ENCODE measurements around the gene SOCS2.

Gene SOCS2

GRCh38 chr12:93568091-93568490 is 4.4 kb upstream of the SOCS2 start:
- no peak for DNase-seq

GRCh38 chr12:93569301-93569655 is 3.2 kb upstream of the SOCS2 start:
- DNase-seq, result no peak

DNA sequence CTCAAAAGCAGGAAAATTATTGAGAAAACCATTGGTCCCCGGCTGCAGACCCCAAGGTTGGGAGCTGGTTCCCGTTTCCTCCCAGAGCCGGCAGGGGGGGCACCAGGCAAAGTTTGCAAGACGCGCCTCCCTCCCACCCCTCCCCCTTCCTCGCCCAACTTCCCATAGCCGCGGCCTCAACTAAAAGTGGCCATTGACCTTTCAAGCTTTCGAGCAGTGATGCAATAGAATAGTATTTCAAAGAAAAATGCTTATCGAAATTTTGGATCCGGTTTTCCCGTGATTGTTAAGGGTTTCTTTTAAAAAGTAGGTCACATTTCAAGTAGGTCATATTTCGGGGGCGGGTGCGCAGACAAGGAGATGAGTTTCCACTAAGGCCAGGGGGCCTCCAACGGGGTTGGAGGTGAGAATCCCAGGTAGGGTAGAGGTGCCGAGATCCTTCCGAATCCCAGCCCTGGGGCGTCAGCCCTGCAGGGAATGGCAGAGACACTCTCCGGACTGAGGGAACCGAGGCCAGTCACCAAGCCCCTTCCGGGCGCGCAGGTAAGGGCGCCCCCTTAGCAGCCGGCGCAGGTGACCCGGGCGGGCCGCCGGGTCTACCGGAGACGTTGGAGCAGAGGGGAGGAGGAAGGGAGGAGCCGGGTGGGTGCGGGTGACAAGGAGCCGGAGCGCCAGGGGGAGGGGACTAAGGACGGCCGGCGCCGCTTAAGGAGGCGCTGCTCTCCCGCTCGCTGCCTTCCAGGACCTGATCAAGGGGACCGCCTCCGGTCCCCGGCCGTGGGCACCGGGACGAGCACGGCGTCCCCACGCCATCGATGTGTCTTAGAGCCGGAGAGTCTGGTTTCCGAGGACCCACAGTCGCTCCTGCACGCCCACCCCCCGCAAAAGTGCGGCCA is 2.6 kb upstream of the SOCS2 start:
- no peak for DNase-seq

DNA sequence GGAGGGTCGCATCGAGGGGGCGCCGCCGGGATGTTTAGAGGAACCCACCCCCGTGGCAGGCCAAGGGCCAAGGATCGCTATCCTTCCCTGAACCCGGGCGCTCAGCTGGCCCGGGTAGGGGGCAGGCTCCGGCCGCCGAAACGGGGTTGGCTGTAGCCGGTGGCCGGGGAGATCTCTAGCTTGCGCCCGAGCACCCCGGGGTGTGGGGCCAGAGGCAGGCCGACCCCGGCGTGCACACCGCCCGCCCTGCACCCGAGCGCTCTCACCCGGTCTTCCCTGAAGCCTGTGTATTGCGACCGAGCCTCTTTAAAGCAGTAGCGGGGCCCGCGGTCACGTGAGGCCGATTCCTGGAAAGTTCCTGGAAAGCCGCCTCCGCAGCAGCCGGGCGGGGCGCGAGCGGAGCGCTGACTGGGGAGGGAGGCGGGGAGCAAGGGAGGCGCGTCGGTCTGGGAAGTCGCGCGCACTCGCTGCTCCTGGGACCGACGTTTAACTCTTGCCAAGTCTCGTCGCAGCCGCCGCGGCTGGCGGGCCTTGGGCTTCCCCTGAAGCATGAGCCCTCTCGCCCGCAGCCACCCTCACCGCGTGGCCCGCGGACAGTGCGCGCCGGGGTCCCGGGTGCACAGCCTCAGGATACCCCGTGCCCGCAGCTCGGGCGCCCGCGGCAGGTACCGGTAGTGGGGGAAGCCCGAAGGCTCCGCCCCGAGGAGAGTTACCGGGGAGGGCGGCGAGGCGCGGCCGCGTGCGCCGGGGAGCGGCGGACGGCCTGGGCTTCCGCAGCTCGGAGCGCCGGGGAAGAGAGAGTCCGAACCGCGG is 1.7 kb upstream of the SOCS2 start:
- peak; percentile 81 for DNase-seq

DNA sequence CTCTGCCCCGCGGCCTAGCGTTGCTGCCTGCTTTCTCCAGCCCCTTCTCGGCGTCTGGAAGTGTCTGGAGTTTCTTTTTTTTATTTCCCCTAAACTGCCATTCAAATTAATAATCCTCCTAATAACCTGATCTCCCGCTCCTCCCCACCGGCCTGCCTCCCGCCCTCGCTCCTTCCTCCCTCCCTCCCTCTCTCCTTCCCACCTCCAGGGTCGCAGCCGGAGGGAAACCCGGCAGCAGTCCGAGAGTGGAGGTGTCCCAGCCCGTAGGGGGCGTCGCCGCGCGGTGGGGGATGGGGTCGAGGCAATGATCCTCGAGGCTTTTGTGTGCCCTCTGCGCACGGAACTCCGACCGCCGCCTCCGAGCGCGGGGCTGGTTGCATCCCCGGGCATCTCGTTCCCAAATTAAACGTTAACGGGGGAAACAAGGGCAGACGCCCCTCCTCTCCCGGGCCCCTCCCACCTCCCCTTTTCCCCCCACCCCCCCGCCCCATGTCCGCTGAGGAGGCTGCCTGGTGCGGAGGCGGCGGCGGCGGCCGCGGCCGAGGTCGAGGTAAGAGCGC is 1.0 kb upstream of the SOCS2 start:
- no peak for DNase-seq

DNA sequence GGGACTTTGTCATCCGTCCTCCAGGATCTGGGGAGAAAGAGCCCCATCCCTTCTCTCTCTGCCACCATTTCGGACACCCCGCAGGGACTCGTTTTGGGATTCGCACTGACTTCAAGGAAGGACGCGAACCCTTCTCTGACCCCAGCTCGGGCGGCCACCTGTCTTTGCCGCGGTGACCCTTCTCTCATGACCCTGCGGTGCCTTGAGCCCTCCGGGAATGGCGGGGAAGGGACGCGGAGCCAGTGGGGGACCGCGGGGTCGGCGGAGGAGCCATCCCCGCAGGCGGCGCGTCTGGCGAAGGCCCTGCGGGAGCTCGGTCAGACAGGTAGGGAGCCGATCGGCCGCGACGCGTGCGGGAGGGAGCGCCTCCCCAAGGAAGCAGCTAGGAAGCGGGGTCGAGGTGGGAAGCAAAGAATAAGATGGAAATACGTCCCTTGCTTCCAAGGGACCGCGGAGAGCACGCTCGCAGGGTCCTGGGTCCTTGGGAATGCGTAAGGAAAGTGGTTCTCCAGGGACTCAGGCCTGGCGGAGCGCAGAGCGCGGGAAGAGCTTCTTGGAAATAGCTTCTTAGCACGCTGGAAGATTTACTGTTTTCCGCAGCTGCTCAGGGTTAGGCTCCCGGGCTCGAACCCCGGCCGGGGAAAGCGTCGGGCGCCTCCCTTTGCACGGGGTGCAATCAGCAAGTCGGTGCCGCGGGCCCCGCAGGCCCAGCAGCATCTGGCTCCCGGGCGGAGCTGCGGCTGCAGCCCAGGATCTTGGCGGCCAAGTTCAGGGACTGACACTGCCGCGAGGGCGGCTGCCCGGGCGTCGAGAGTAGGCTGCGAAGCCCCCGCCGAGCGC is 457 bp downstream of the SOCS2 start:
- no peak for DNase-seq

DNA sequence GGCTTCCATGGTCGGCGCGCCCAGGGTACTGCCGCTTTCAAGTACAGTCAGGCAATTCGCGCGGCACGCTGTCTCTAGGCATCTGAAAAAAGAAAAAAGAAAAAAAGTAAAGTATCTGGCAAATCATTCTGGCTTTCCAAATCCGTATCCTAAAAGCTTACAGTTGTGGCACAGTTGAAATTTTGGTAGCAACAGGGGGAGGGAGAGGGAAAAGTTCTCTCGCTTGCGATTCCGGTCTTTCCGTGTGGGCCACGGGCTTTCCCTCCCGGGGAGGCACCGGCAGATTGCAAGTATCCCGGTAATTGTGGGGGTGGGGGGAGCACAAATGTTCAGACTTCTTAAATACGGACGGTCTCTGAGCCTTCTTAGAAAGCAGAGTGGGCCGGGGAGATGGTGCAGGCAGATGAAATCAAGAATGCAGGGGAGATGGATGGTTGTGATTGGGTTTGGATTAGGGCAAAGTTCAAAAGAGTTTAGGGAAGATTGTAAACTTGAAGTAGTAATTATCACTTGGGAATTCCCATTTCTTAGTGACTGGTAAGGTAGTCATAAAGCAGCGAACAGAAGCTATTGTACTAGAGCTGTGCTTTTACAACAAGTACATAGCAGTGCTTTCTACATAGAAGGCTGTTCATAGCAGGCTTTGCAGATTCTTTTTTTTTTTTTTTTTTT is 1.2 kb downstream of the SOCS2 start:
- DNase-seq, result no peak

- DNase-seq, result no peak
Observed at GRCh38 chr12:93577222-93577621, 4.7 kb downstream of the SOCS2 start.

DNA sequence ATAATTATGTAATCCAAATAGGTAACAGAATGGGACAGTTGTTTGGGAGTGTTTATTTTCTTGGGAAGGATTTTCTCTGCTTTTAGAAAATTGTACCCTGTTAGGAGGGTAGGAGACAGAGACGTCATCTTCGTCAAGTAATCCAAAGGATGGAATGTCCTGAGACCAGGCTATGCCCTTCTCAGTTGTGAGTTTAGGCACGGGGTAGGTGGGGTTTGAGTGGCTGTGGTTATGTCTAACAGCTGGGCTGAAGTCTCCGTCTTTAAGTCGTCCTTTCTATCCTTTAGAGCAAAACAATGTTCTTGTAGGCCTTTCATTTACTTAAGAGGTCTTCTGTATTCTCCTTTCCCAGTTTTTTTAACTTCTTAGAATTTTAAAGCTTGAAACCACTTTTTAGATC is 5.7 kb downstream of the SOCS2 start:
- DNase-seq, result no peak

DNA sequence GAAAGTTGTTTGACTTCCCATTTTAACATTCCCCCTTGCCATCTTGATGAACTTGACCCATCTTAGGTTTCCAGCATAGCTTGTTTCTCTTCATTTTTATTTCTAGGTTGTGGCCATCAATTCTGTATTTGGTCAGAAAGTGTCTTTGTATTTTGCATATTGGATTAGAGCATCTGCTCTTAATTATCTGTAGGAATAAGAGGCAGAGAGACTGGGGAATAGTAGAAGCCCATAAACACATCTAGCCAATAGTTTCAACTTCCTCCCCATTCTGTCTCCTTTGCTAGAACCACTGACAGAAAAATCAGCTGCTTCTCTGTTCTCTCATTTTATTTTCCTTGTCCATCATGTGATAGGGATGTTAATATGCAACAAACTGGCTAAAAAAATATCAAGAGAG is 8.2 kb downstream of the SOCS2 start:
- DNase-seq, result no peak

DNA sequence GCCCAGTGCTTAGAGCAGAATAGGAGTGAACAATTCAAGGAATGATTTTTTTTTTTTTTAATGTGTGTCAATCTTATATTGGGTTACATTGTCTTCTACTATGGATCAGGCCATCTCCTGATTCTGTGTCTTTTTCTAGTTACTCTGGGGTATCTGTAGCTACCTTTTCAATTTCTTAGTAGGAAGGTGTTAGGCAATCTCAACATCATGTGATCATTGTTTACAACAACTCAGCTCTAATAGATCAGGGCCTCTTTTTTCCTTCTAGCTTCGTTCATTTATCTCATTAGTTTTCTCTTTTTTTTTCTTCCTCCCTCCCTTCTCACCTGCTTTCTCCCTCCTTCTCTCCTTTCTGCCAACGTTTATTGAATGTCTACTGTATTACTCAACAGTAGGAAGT is 8.9 kb downstream of the SOCS2 start:
- DNase-seq, result no peak

- DNase-seq, result no peak
Observed at GRCh38 chr12:93582351-93582750, 9.9 kb downstream of the SOCS2 start.

DNA sequence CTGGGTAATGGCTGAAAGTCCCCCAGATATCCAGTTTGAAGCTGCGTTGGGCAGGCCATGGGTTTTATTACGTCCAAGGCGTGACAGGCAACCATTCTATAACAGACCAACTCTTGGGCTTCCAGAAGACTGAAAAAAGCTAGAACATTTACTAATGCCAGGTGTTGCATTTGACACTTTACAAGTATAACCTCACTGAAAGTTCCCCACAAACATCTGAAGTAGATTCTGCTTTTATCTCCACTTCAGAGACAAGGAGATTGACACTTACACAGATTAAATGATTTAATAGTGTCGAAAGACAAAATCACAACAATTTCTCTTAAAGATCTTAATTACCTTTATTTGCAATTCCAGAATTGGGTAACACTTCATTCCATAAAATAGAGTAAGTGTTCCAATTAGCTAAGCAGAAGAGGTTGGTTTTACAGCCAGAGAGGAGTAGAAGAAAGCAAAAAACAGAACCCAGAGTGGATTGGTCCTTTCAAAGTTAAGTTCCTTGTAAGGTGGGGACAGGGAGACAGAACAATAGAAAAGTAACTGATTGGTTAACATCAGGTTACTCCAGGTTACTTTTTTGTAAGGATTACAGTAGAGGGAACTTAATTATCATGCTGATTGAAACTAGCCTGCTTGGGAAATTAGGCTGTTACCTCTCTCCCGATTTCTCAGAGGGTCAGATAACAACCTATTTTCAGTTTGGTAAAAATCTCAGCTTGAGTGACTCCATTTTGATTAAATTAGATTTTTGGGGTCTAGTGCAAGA is 11.3 kb downstream of the SOCS2 start:
- DNase-seq, result no peak

DNA sequence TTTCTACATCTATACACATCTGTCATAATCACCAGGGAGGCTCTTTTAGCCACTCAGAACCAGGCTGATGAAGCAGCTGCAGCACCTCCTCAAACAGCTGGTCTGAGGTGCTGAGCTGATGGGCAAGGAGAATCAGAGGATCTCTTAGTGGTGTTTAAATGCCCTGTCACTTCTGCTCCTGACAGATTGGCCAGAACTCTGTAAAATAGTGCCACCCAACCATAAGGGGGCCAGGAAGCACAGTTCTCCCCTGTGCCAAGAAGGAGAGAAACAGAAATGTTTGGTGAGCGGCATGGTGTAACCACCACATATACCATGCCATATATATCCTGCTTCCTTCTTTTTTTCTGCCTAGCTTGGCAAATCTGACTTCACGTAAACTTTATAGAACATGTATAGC is 12.8 kb downstream of the SOCS2 start:
- DNase-seq, result no peak

DNA sequence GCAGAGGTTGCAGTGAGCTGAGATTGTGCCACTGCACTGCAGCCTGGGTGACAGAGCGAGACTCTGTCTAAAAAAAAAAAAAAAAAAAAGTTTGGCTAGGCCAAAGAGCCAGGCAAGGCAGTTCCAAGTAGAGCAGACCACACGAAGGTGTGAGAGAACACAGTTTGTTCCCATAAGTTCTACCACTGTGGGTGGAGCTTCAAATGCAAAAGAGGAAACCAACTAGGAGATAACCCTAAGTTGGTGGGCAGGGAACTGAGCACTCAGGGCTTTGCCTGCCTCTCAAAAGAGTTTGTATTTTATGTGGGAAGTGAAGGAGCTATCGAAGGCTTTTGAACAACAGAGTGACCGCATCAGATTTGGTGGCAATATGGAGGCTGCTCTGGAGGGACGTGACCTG is 15.1 kb downstream of the SOCS2 start:
- DNase-seq, result no peak

DNA sequence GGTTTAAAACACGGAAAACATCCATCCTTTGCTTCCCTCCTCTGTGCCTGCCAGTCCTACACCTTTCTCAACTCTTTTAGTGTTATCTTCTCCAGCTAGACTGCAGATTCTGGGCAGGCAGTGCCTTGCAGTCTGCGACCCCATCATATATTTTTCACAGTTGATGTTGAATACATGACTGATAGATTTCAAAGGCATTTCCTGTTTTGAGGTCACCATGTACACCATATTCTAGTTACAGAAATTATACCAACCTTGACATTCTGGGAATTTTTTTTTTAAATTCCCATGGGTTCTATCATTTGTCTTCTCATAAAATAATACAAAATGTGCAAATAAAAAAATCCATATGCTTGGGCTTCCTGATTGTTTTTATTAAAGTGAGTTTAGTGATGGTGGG is 16.6 kb downstream of the SOCS2 start:
- no peak for DNase-seq

DNA sequence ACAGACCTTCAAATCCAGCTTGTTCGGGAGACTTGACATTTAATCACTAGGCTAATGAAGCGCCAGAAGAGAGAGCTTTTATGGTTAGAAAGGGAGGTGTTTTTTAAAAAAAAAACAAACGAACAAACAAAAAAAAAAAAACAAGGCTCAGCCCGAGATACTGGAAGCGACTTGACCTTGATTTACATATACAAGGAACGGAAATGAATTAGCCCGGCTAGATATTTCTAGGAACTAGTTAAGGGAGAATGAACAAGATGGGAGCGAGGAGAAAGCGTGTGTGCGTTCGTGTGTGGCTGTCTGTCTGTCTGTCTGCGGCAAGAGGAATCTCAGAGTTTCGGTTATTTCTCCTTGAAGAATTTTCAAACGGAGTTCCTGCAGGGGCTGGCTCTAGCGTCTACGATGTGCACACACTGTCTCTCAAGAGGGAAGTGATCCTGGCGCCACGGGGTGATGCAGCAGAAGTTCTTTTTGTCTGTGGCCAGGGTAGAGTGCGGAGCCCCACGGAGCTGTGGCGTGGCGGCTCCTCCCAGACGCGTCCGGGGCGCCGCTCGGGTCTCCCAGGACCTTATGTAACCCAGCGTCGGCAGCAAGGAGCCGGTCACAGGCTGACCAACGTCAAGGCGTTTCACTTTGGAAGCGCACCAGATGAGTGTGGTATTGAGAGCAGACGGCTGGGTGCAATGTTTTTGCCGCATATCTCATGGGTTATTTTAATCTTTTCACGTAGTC is 18.8 kb downstream of the SOCS2 start:
- no peak for DNase-seq

DNA sequence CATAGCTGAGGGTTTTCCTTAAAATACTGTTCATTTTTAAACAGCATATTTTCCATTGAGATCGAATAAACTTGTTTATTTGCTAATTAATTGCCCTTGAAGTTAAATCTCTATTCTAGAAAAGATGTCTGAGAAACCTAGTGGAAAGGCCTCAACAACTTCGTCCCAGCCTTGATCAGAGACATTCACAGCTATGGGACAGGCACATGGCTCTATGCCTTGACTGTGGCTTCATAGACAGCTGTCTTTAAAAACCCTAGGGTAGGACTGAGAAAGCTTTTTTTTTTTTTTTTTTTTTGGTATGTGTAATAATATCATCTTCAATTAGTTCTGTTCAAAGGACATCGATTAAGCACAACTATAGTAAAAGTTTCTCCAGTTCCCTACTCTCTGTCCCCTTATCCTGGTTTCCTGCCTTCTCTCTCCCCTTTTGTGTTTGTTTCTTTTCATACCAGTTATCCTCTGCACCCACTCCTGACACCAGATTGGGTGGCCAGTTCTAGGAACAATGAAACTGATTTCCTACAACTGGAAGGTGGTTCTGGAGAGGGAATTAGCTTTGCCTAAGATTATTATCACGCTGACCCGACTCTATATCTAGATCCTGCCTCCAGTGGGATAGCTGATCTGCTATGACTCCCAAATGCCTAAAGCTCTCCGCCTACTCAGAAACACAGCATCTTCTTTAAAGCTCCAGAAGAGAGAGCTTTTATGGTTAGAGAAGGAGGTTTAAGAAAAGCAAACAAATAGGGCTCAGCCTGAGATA is 20.3 kb downstream of the SOCS2 start:
- no peak for DNase-seq

- DNase-seq, result no peak
Observed at GRCh38 chr12:93593843-93594242, 21.4 kb downstream of the SOCS2 start.

- DNase-seq, result no peak
Observed at GRCh38 chr12:93594766-93595311, 22.4 kb downstream of the SOCS2 start.
